Hepatocyte (in vitro differentiated cells): Measurements from ENCODE around the gene RBBP5. TPM values are rescaled to one million over a fixed set of nuclear protein-coding genes. Genes with fewer than 3 reads are reported as not detected.

Experiments
- DNase-seq: peaks from one replicate; pipeline ENCODE4 v3.0.0-alpha.2; 2016; ENCODE audit warnings: low spot score
- H2AFZ ChIP-seq: fragments of 200-600 bp; sonication (generic); 2 replicates; pipeline ENCODE4 v1.6.0; 2016; ENCODE audit warnings: antibody characterized with exemption, mild to moderate bottlenecking
- H3K27ac ChIP-seq: fragments of 200-600 bp; sonication (generic); 2 replicates; pipeline ENCODE4 v1.5.1; 2016; ENCODE audit warnings: mild to moderate bottlenecking
- H3K27me3 ChIP-seq: fragments of 200-600 bp; sonication (generic); 2 replicates; pipeline ENCODE4 v1.6.1; 2016
- H3K36me3 ChIP-seq: fragments of 200-600 bp; sonication (generic); replicated peaks from 2 replicates; pipeline ENCODE4 v1.5.1; 2016; ENCODE audit warnings: low read depth; ENCODE audit not compliant: insufficient read depth
- H3K4me1 ChIP-seq: fragments of 200-600 bp; sonication (generic); 2 replicates; pipeline ENCODE4 v1.5.1; 2016; ENCODE audit warnings: mild to moderate bottlenecking, moderate library complexity; ENCODE audit not compliant: insufficient read depth
- H3K4me2 ChIP-seq: fragments of 200-600 bp; sonication (generic); 2 replicates; pipeline ENCODE4 v1.6.0; 2016
- H3K4me3 ChIP-seq: fragments of 200-600 bp; sonication (generic); 2 replicates; pipeline ENCODE4 v1.5.1; 2016; ENCODE audit warnings: mild to moderate bottlenecking
- H3K79me2 ChIP-seq: fragments of 200-600 bp; sonication (generic); 2 replicates; pipeline ENCODE4 v1.6.0; 2017; ENCODE audit warnings: mild to moderate bottlenecking
- H3K9me2 ChIP-seq: fragments of 200-600 bp; sonication (generic); replicated peaks from 2 replicates; pipeline ENCODE4 v1.6.0; 2017; ENCODE audit warnings: mild to moderate bottlenecking; ENCODE audit not compliant: insufficient read depth
- H3K9me3 ChIP-seq: fragments of 200-600 bp; sonication (generic); 2 replicates; pipeline ENCODE4 v1.5.1; 2016; ENCODE audit warnings: low read depth, mild to moderate bottlenecking
- H4K20me1 ChIP-seq: fragments of 200-600 bp; sonication (generic); 2 replicates; pipeline ENCODE4 v1.6.0; 2016; ENCODE audit warnings: mild to moderate bottlenecking; ENCODE audit not compliant: insufficient read depth, poor library complexity, severe bottlenecking
- CTCF ChIP-seq: fragments of 200-600 bp; sonication (generic); IDR thresholded peaks from 2 replicates; pipeline ENCODE4 v1.5.1; 2016; ENCODE audit warnings: antibody characterized with exemption, mild to moderate bottlenecking; ENCODE audit not compliant: poor library complexity
- EZH2 ChIP-seq: fragments of 200-600 bp; sonication (generic); IDR thresholded peaks from 2 replicates; pipeline ENCODE4 v1.6.1; 2016; ENCODE audit warnings: antibody characterized with exemption, mild to moderate bottlenecking, borderline replicate concordance
- EZH2phosphoT487 ChIP-seq: fragments of 200-600 bp; sonication (generic); IDR thresholded peaks from one replicate; pipeline ENCODE4 v1.6.1; 2018; ENCODE audit warnings: antibody characterized with exemption, mild to moderate bottlenecking, low read depth, moderate library complexity; ENCODE audit not compliant: unreplicated experiment, severe bottlenecking
- WGBS: methylation state at CpG from one replicate; pipeline ENCODE4 v1.1.6; 2016; ENCODE audit warnings: low lambda C conversion rate; ENCODE audit errors: missing lambda C conversion rate; 5-methylcytosine and 5-hydroxymethylcytosine counted together
- polyA plus RNA-seq: library from polyadenylated mRNA; unstranded; fragments of >200 nt; fragmentation: Nextera tagmentation; extraction: Ambion mirVana; gene quantifications from 2 replicates; pipeline ENCODE4 v1.2.1, GENCODE V29; 2016
- total RNA-seq: library from RNA; depleted of rRNA; stranded (reverse); fragments of >200 nt; gene quantifications from 2 replicates; pipeline ENCODE4 v1.2.3, GENCODE V29; 2014

The RBBP5 gene
- total and polyA plus RNA-seq, 2 experiments from 2014 or later = 9.0 to 15.3 TPM

GRCh38 chr1:205048382-205048781, 73.4 kb downstream of the RBBP5 start:
- Histone ChIP-seq H4K20me1 (no peaks in the 10 kb centered on the region), H3K4me2 (no peak overlapping the region), H3K27me3 (peaks cover 43% of the 10 kb centered on the region), H3K4me3 (no peak overlapping the region), H3K27ac (no peak overlapping the region), H3K9me2 (no peaks in the 10 kb centered on the region), H3K4me1 (no peaks in the 10 kb centered on the region), H3K79me2 (no peaks in the 10 kb centered on the region), H3K9me3 (no peaks in the 10 kb centered on the region), H3K36me3 (no peaks in the 10 kb centered on the region), H2AFZ (no peak overlapping the region)
- TF ChIP-seq CTCF (no peak), EZH2phosphoT487 (no peak), EZH2 (no peak)
- 96% methylated on average over 9 of the region's 9 CpGs for WGBS
- DNase-seq = no peak

- no peak overlapping the region for H3K27ac ChIP-seq
- H3K27me3 ChIP-seq = peaks cover 46% of the 10 kb centered on the region
Measured at GRCh38 chr1:205047764-205048231, 74.0 kb downstream of the RBBP5 start.

GRCh38 chr1:205046870-205047269, 74.9 kb downstream of the RBBP5 start:
- TF ChIP-seq EZH2 (no peak), EZH2phosphoT487 (no peak), CTCF (no peak)
- WGBS = 52% methylated on average over 4 of the region's 4 CpGs
- no peak overlapping the region for H3K27ac ChIP-seq
- H3K27me3 ChIP-seq = peaks cover 55% of the 10 kb centered on the region
- H3K4me2 ChIP-seq = no peak overlapping the region
- H2AFZ ChIP-seq = no peak overlapping the region
- H3K4me3 ChIP-seq = no peak overlapping the region
- H3K9me3 ChIP-seq = no peaks in the 10 kb centered on the region
- H3K4me1 ChIP-seq = no peaks in the 10 kb centered on the region
- DNase-seq = no peak
- no peaks in the 10 kb centered on the region for H3K36me3 ChIP-seq
- H4K20me1 ChIP-seq = no peaks in the 10 kb centered on the region
- no peaks in the 10 kb centered on the region for H3K9me2 ChIP-seq
- no peaks in the 10 kb centered on the region for H3K79me2 ChIP-seq

More at GRCh38 chr1:205047764-205048231, 74.0 kb downstream of the RBBP5 start:
- H3K36me3 ChIP-seq = no peaks in the 10 kb centered on the region
- no peak overlapping the region for H3K4me3 ChIP-seq
- no peak overlapping the region for H2AFZ ChIP-seq
- H3K79me2 ChIP-seq = no peaks in the 10 kb centered on the region
- DNase-seq = no peak
- no peaks in the 10 kb centered on the region for H4K20me1 ChIP-seq
- 76% methylated on average over 5 of the region's 5 CpGs for whole genome bisulfite sequencing
- TF ChIP-seq EZH2 (no peak), EZH2phosphoT487 (no peak)
- H3K4me2 ChIP-seq = no peak overlapping the region
- no peaks in the 10 kb centered on the region for H3K9me2 ChIP-seq
- H3K4me1 ChIP-seq = no peaks in the 10 kb centered on the region
- H3K9me3 ChIP-seq = no peaks in the 10 kb centered on the region

GRCh38 chr1:205045146-205045545, 76.6 kb downstream of the RBBP5 start:
- H3K9me2 ChIP-seq = no peaks in the 10 kb centered on the region
- no peak overlapping the region for H3K4me3 ChIP-seq
- 64% methylated on average over 11 of the region's 11 CpGs for WGBS
- peaks cover 72% of the 10 kb centered on the region for H3K27me3 ChIP-seq
- no peak overlapping the region for H3K27ac ChIP-seq
- no peak for DNase-seq
- H4K20me1 ChIP-seq = no peaks in the 10 kb centered on the region
- no peaks in the 10 kb centered on the region for H3K4me1 ChIP-seq
- no peaks in the 10 kb centered on the region for H3K36me3 ChIP-seq
- no peaks in the 10 kb centered on the region for H3K9me3 ChIP-seq
- TF ChIP-seq EZH2 (no peak), EZH2phosphoT487 (no peak), CTCF (no peak)
- H3K79me2 ChIP-seq = no peaks in the 10 kb centered on the region
- no peak overlapping the region for H3K4me2 ChIP-seq
- no peak overlapping the region for H2AFZ ChIP-seq
